ENCODE measurements around the gene HGS. TPM values are rescaled to one million over a fixed set of nuclear protein-coding genes. Genes with fewer than 3 reads are reported as not detected.
A peak's percentile ranks its signal among the peaks of the same experiment; 100 is the strongest.

The HGS gene
- total and polyA plus RNA-seq, 2 of the 13 experiments (the other 11 are each of a cell fraction or from before 2014, with no cell fraction given) = 73.3 to 78.1 TPM

DNA sequence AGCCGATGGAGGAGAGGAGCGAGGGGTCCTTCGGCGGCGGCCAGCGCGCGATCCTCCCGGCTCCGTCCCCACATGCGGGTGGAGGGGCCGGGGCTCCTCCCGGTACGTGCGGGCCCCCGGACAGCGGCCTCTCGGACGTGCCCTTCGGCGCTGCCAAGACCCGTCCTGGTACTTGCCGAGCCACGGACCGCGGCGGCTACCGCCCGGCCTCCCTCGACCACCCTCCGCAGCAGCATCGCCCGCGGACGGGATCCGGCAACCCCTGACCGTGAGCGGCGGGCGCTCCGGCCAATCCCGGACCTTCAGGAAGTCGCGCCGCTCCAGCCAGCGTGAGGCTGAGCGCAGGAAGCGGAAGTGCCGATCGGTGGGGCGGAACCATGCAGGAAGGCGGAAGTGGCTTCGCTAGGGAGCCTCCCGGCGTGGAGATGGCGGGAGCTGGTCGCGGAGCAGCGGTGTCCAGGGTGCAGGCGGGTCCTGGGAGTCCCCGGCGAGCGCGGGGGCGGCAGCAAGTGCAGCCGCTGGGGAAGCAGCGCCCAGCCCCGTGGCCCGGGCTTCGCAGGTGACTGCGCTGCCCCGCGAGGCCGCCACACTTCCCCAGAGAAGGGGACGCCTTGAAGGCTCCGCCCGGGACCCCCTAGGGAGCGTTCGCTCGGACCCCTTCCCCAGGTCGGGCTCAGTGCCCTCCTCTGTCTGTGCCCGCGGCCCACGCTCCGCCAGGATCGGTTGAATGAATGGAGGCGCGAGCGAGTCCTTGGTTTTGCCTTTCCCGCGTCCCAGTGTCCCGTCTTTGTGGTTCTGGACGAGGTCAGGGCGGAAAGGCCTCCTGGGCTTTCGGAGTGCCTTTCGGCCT, 17.2 kb upstream of the HGS start, which contains the start of the genes CCDC137 and OXLD1 (continued):
- TF ChIP-seq, protein P1, sequence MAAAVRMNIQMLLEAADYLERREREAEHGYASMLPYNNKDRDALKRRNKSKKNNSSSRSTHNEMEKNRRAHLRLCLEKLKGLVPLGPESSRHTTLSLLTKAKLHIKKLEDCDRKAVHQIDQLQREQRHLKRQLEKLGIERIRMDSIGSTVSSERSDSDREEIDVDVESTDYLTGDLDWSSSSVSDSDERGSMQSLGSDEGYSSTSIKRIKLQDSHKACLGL (CRISPR knock-in tag; IDR thresholded peaks at IDR 0.05) = peak; percentile 71
- TF ChIP-seq, protein P2, sequence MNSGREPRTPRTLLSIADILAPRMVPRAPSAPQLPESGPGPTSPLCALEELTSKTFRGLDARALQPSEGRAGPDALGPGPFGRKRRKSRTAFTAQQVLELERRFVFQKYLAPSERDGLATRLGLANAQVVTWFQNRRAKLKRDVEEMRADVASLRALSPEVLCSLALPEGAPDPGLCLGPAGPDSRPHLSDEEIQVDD (CRISPR knock-in tag; IDR thresholded peaks at IDR 0.05; ENCODE audit: borderline replicate concordance) = no peak; the same call in 1 of the 2 replicates
- peak; percentile 88; the same call in 1 of the 2 replicates for TF ChIP-seq ZNF747 (CRISPR knock-in tag; IDR thresholded peaks at IDR 0.05; ENCODE audit: borderline replicate concordance)
- TF ChIP-seq EZH2 (conservative IDR thresholded peaks at IDR 0.05; ENCODE audit: low read depth, low read length) = no peak
- TF ChIP-seq IKZF1 (IDR thresholded peaks at IDR 0.05) = no peak
- no peak for TF ChIP-seq ATAD3A (CRISPR knock-in tag; IDR thresholded peaks at IDR 0.05)
- 0 out of 2 replicates have a peak, but pooled peaks have one; percentile 26 for TF ChIP-seq ZNF124 (CRISPR knock-in tag; IDR thresholded peaks at IDR 0.05)
- peak; percentile 76 for TF ChIP-seq ZBTB7B (CRISPR knock-in tag; IDR thresholded peaks at IDR 0.05)
- TF ChIP-seq ZNF224 (CRISPR knock-in tag; IDR thresholded peaks at IDR 0.05) = 0 out of 2 replicates have a peak, but pooled peaks have one; percentile 15
- peak; percentile 42 for TF ChIP-seq ZNF12 (CRISPR knock-in tag; IDR thresholded peaks at IDR 0.05)
- TF ChIP-seq, protein P3, sequence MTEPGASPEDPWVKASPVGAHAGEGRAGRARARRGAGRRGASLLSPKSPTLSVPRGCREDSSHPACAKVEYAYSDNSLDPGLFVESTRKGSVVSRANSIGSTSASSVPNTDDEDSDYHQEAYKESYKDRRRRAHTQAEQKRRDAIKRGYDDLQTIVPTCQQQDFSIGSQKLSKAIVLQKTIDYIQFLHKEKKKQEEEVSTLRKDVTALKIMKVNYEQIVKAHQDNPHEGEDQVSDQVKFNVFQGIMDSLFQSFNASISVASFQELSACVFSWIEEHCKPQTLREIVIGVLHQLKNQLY (CRISPR knock-in tag; IDR thresholded peaks at IDR 0.05) = no peak
- TF ChIP-seq, protein P4, sequence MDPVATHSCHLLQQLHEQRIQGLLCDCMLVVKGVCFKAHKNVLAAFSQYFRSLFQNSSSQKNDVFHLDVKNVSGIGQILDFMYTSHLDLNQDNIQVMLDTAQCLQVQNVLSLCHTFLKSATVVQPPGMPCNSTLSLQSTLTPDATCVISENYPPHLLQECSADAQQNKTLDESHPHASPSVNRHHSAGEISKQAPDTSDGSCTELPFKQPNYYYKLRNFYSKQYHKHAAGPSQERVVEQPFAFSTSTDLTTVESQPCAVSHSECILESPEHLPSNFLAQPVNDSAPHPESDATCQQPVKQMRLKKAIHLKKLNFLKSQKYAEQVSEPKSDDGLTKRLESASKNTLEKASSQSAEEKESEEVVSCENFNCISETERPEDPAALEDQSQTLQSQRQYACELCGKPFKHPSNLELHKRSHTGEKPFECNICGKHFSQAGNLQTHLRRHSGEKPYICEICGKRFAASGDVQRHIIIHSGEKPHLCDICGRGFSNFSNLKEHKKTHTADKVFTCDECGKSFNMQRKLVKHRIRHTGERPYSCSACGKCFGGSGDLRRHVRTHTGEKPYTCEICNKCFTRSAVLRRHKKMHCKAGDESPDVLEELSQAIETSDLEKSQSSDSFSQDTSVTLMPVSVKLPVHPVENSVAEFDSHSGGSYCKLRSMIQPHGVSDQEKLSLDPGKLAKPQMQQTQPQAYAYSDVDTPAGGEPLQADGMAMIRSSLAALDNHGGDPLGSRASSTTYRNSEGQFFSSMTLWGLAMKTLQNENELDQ (CRISPR knock-in tag; IDR thresholded peaks at IDR 0.05; ENCODE audit: borderline replicate concordance) = no peak; the same call in 1 of the 2 replicates
- no peak for TF ChIP-seq ZFP36 (IDR thresholded peaks at IDR 0.05; ENCODE audit: borderline replicate concordance, low read depth, low read length, partially characterized antibody)
- no peak; the same call in 1 of the 2 replicates for TF ChIP-seq MEIS1 (CRISPR knock-in tag; IDR thresholded peaks at IDR 0.05; ENCODE audit: borderline replicate concordance)
- peak; percentile 47; the same call in 1 of the 2 replicates for TF ChIP-seq FOXA3 (CRISPR knock-in tag; IDR thresholded peaks at IDR 0.05)
- 0 out of 2 replicates have a peak, but pooled peaks have one; percentile 14 for TF ChIP-seq HNF4A (CRISPR knock-in tag; IDR thresholded peaks at IDR 0.05)
- peak; percentile 76 for TF ChIP-seq TBX2 (CRISPR knock-in tag; IDR thresholded peaks at IDR 0.05; ENCODE audit: borderline replicate concordance)
- TF ChIP-seq TCF12 (IDR thresholded peaks at IDR 0.05) = no peak
- peak; percentile 40; the same call in 1 of the 2 replicates for TF ChIP-seq TCF12 (CRISPR knock-in tag; IDR thresholded peaks at IDR 0.05)
- TF ChIP-seq ZNF432 (CRISPR knock-in tag; IDR thresholded peaks at IDR 0.05; ENCODE audit: borderline replicate concordance) = no peak
- peak; percentile 79; the same call in 1 of the 2 replicates for TF ChIP-seq MXD4 (CRISPR knock-in tag; IDR thresholded peaks at IDR 0.05)
- TF ChIP-seq ZNF660 (CRISPR knock-in tag; IDR thresholded peaks at IDR 0.05; ENCODE audit: borderline replicate concordance, low read depth) = no peak
- TF ChIP-seq ZNF30 (CRISPR knock-in tag; IDR thresholded peaks at IDR 0.05) = no peak
- peak; percentile 59; the same call in 1 of the 2 replicates for TF ChIP-seq ZNF782 (CRISPR knock-in tag; IDR thresholded peaks at IDR 0.05; ENCODE audit: borderline replicate concordance)
- peak; percentile 79 for TF ChIP-seq ZC3H13 (CRISPR knock-in tag; IDR thresholded peaks at IDR 0.05)
- peak; percentile 44; the same call in 1 of the 2 replicates for TF ChIP-seq HNRNPL (IDR thresholded peaks at IDR 0.05; ENCODE audit: low read depth, low read length)
- TF ChIP-seq KDM2A (CRISPR knock-in tag; IDR thresholded peaks at IDR 0.05; ENCODE audit: borderline replicate concordance, low read depth) = peak; percentile 86
